ENCODE data around the gene MAGI3.
"Not testable (repeated sequence)": the region's sequence is repeated elsewhere in the genome, so short reads cannot be mapped to it uniquely, and the experiment has no call there.

MAGI3 gene

DNA sequence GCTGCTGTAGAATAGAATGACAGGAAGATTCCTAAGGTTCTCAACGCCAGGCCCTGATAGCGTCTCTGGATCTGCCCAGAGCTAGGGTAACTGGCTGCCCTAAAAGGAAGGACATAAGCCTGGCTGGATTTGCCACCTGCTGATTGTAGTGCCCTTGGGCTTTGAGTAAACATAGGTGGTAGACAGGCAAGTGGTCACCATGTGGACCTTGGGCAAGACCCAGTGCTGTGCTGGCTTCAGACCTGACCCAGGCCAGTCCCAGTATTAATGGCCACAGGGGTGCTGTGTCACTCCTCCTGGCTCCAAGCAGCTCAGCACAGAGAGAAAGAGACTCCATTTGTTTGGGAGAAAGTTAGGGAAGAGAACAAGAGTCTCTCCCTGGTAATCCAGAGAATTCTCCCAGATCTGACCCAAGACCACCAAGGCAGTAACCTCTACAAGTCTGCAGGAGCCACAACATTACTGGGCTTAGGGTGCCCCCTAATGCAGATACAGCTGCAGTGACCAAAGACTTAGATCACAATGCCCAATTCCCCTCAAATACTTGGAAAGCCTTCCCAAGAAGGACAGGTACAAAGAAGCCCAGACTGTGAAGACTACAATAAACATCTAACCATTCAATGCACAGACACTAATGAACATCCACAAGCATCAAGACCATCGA lies 324.4 kb downstream of the MAGI3 start:
- POLR2A ChIA-PET: no interaction called here
- peaks cover 8 to 62% of the 10 kb centered on the region in 2 experiments for H3K36me3 ChIP-seq (ENCODE audit: control insufficient read depth in 2 of 2, insufficient read depth in 1 of 2, low read length in 2 of 2)
- H3K9me3 ChIP-seq (ENCODE audit: control insufficient read depth, insufficient read depth, low read depth, low read length): no peaks in the 10 kb centered on the region
- H3K4me3 ChIP-seq (ENCODE audit: low read depth, low read length): no peak overlapping the region
- CTCF ChIA-PET: interaction anchor here (0.7 kb wide), 2 partner anchors 28 to 642 kb away, joined by 3 to 5 read pairs; partner anchors contain the start of gene LRIG2
- TF ChIP-seq GLIS2 (tag by site-specific recombination; IDR thresholded peaks at IDR 0.05) (no peak), ZNF704 (tag by site-specific recombination; IDR thresholded peaks at IDR 0.05) (no peak)
- H3K4me1 ChIP-seq (ENCODE audit: control insufficient read depth, insufficient read depth, low read length): no peaks in the 10 kb centered on the region
- H3K27ac ChIP-seq (ENCODE audit: extremely low read depth, low read depth, low read length): no peak overlapping the region

GRCh38 chr1:113717506-113717905 lies 327.2 kb downstream of the MAGI3 start:
- H3K36me3 ChIP-seq (ENCODE audit: control insufficient read depth in 2 of 2, insufficient read depth in 1 of 2, low read length in 2 of 2): peaks cover 6 to 61% of the 10 kb centered on the region in 2 experiments; a peak in 2 of 3 replicates
- CTCF ChIA-PET: interaction anchor here (0.7 kb wide), 1 partner anchor 144 kb away, joined by 3 read pairs; no protein-coding TSS in a partner anchor
- H3K9me3 ChIP-seq (ENCODE audit: control insufficient read depth, insufficient read depth, low read depth, low read length); H3K4me1 ChIP-seq (ENCODE audit: control insufficient read depth, insufficient read depth, low read length); H3K4me3 ChIP-seq (ENCODE audit: low read depth, low read length); H3K27ac ChIP-seq (ENCODE audit: extremely low read depth, low read depth, low read length); POLR2A ChIA-PET: not testable (repeated sequence)

DNA sequence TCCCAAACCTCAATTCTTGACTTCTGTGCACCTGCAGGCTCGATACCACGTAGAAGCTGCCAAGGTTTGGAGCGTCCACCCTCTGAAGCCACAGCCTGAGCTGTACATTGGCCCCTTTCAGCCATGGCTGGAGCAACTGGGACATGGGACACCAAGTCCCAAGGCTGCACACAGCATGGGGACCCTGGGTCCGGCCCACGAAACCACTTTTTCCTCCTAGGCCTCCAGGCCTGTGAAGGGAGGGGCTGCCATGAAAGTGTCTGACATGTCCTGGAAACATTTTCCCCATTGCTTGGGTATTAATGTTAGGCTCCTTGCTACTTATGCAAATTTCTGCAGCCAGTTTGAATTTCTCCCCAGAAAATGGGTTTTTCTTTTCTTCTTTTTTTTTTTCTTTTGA lies 328.3 kb downstream of the MAGI3 start:
- peak; percentile 99 for TF ChIP-seq ZNF585B (tag by site-specific recombination; IDR thresholded peaks at IDR 0.05)
- H3K4me1 ChIP-seq (ENCODE audit: control insufficient read depth, insufficient read depth, low read length); H3K4me3 ChIP-seq (ENCODE audit: low read depth, low read length); H3K27ac ChIP-seq (ENCODE audit: extremely low read depth, low read depth, low read length); POLR2A ChIA-PET; H3K9me3 ChIP-seq (ENCODE audit: control insufficient read depth, insufficient read depth, low read depth, low read length): not testable (repeated sequence)
- peaks cover 6 to 63% of the 10 kb centered on the region in 2 experiments; a peak in 2 of 3 replicates for H3K36me3 ChIP-seq (ENCODE audit: control insufficient read depth in 2 of 2, insufficient read depth in 1 of 2, low read length in 2 of 2)
- CTCF ChIA-PET: interaction anchor here (0.6 kb wide), 1 partner anchor 241 kb away, joined by 3 read pairs; no protein-coding TSS in a partner anchor

DNA sequence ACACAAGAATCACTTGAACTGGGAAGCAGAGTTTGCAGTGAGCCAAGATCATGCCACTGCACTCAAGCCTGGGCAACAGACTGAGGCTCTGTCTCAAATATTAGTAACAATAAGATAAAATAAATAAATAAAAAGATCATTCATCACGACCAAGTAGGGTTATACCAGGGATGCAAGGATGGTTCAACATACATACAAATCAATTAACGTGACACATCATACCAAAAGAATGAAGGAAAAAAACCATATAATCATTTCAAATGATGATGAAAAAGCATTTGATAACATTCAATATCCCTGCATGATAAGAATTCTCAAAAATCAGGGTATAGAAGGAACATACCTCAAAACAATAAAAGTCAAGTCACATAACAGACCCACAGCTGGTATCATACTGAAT lies 330.7 kb downstream of the MAGI3 start:
- ChIA-PET POLR2A (no interaction called here), CTCF (no interaction called here)
- H3K9me3 ChIP-seq (ENCODE audit: control insufficient read depth, insufficient read depth, low read depth, low read length): no peaks in the 10 kb centered on the region
- no peaks in the 10 kb centered on the region for H3K4me1 ChIP-seq (ENCODE audit: control insufficient read depth, insufficient read depth, low read length)
- H3K4me3 ChIP-seq (ENCODE audit: low read depth, low read length): no peak overlapping the region
- H3K27ac ChIP-seq (ENCODE audit: extremely low read depth, low read depth, low read length): no peak overlapping the region
- H3K36me3 ChIP-seq (ENCODE audit: control insufficient read depth in 2 of 2, insufficient read depth in 1 of 2, low read length in 2 of 2): peaks cover 12 to 67% of the 10 kb centered on the region in 2 experiments; a peak in 2 of 3 replicates
- TF ChIP-seq ZNF510 (tag by site-specific recombination; IDR thresholded peaks at IDR 0.05; ENCODE audit: insufficient replicate concordance) (no peak), ZNF548 (tag by site-specific recombination; IDR thresholded peaks at IDR 0.05) (no peak), ZNF629 (tag by site-specific recombination; IDR thresholded peaks at IDR 0.05) (no peak), KLF10 (tag by site-specific recombination; IDR thresholded peaks at IDR 0.05) (no peak), INSM2 (tag by site-specific recombination; IDR thresholded peaks at IDR 0.05) (no peak), ZNF433 (tag by site-specific recombination; IDR thresholded peaks at IDR 0.05; ENCODE audit: low read depth) (no peak), ZEB2 (tag by site-specific recombination; IDR thresholded peaks at IDR 0.05) (no peak), ZNF473 (tag by site-specific recombination; IDR thresholded peaks at IDR 0.05) (no peak)
- TF ChIP-seq, protein P1, sequence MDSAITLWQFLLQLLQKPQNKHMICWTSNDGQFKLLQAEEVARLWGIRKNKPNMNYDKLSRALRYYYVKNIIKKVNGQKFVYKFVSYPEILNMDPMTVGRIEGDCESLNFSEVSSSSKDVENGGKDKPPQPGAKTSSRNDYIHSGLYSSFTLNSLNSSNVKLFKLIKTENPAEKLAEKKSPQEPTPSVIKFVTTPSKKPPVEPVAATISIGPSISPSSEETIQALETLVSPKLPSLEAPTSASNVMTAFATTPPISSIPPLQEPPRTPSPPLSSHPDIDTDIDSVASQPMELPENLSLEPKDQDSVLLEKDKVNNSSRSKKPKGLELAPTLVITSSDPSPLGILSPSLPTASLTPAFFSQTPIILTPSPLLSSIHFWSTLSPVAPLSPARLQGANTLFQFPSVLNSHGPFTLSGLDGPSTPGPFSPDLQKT (IDR thresholded peaks at IDR 0.05; ENCODE audit: borderline replicate concordance, low read depth, low read length): no peak
- TF ChIP-seq, protein P2, sequence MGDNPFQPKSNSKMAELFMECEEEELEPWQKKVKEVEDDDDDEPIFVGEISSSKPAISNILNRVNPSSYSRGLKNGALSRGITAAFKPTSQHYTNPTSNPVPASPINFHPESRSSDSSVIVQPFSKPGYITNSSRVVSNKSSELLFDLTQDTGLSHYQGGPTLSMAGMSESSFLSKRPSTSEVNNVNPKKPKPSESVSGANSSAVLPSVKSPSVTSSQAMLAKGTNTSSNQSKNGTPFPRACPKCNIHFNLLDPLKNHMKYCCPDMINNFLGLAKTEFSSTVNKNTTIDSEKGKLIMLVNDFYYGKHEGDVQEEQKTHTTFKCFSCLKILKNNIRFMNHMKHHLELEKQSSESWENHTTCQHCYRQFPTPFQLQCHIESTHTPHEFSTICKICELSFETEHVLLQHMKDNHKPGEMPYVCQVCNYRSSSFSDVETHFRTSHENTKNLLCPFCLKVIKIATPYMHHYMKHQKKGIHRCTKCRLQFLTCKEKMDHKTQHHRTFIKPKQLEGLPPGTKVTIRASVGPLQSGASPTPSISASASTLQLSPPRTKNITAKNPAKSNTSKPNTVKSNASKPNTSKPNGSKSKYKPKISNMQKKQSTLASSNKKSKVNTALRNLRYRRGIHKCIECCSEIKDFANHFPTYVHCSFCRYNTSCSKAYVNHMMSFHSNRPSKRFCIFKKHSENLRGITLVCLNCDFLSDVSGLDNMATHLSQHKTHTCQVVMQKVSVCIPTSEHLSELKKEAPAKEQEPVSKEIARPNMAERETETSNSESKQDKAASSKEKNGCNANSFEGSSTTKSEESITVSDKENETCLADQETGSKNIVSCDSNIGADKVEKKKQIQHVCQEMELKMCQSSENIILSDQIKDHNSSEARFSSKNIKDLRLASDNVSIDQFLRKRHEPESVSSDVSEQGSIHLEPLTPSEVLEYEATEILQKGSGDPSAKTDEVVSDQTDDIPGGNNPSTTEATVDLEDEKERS (tag by site-specific recombination; IDR thresholded peaks at IDR 0.05): no peak
- TF ChIP-seq, protein P3, sequence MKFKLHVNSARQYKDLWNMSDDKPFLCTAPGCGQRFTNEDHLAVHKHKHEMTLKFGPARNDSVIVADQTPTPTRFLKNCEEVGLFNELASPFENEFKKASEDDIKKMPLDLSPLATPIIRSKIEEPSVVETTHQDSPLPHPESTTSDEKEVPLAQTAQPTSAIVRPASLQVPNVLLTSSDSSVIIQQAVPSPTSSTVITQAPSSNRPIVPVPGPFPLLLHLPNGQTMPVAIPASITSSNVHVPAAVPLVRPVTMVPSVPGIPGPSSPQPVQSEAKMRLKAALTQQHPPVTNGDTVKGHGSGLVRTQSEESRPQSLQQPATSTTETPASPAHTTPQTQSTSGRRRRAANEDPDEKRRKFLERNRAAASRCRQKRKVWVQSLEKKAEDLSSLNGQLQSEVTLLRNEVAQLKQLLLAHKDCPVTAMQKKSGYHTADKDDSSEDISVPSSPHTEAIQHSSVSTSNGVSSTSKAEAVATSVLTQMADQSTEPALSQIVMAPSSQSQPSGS (tag by site-specific recombination; IDR thresholded peaks at IDR 0.05; ENCODE audit: low read depth): no peak
